ENCODE data around the gene MAPK8IP2. TPM values are rescaled to one million over a fixed set of nuclear protein-coding genes. Genes with fewer than 3 reads are reported as not detected.

The MAPK8IP2 gene
- total and polyA plus RNA-seq, 10 of the 15 experiments (the other 5 are each of a cell fraction or from before 2014, with no cell fraction given), result 0.01 to 0.13 (median 0.06) TPM; not detected in 4

DNA sequence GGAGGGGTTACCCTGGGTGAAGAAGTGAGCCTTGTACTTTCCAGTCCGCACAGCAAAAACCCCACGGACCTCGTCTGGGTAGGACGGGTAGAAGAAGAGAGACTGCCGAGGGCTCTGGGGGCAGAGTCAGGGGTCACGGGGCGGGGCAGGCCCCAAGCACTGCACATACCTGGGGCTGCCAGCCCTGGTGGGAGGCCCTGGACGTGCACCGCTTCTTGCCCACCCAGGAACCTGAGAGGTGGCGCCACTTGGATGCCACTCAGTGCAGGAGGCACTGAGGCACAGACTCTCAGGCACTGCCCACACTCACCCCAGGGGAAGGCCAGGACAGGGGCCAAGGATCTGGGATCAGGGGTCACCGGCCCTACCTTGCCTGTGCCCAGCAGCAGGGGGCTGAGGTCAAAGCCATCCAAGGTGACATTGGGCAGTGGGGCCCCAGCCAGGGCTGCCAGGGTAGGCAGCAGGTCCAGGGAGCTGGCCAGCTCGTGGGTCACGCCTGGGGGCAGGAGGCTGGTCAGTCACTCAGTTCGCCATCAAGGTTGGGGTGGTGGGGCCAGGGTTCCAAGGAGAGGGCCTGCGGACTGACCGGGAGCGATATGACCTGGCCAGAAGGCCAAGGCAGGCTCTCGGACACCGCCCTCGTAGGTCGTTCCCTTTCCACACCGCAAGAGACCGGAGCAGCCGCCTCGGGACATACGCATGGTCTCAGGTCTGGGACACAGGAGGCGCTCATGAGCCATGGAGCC, 25.1 kb downstream of the MAPK8IP2 start:
- H3K79me2 ChIP-seq (ENCODE audit: control insufficient read depth, insufficient read depth, low read length), result peaks cover 11% of the 10 kb centered on the region
- H3K36me3 ChIP-seq (ENCODE audit: control insufficient read depth in 2 of 2, insufficient read depth in 2 of 2, low read length in 1 of 2), result no peaks in the 10 kb centered on the region; a peak in 2 of 4 replicates
- no peak overlapping the region for H3K4me2 ChIP-seq (ENCODE audit: control insufficient read depth, insufficient read depth)
- H3K4me1 ChIP-seq (ENCODE audit: control insufficient read depth, insufficient read depth, low read length), result peaks cover 26% of the 10 kb centered on the region
- H3K27ac ChIP-seq (ENCODE audit: control insufficient read depth, insufficient read depth), result no peak overlapping the region
- BruUV-seq (replicated peaks), result no TSS peak
- no peaks in the 10 kb centered on the region for H4K20me1 ChIP-seq (ENCODE audit: control insufficient read depth, insufficient read depth)
- no peak overlapping the region for H3K4me3 ChIP-seq
- intact Hi-C loops (cut with micrococcal nuclease; ENCODE audit: unreplicated experiment) (no loop called here), in situ Hi-C loops (cut with MboI) (no loop called here)
- ATAC-seq (no peak), DNase-seq (ENCODE audit: low read depth, low spot score) (no peak), FAIRE-seq (no peak)
- H3K9ac ChIP-seq (ENCODE audit: control insufficient read depth, insufficient read depth, low read length), result no peak overlapping the region
- SMC1A ChIA-PET (ENCODE audit: uncharacterized antibody, unreplicated experiment), result interaction anchor here (0.6 kb wide), 1 partner anchor 60 kb away, joined by 3 read pairs; no protein-coding TSS in a partner anchor
- CTCF ChIA-PET, result no interaction called here
- no peaks in the 10 kb centered on the region for H3K9me3 ChIP-seq (replicated peaks; ENCODE audit: control insufficient read depth, insufficient read depth, low read length)
- no peaks in the 10 kb centered on the region for H3K27me3 ChIP-seq (replicated peaks in 1 of 2; ENCODE audit: control insufficient read depth in 2 of 2, insufficient read depth in 2 of 2, low read length in 1 of 2)
- RAD21 ChIA-PET (ENCODE audit: unreplicated experiment), result interaction anchor here (0.8 kb wide), 1 partner anchor 118 kb away, joined by 3 read pairs; the partner anchor contains the start of genes LMF2 and NCAPH2
- TF ChIP-seq TARDBP (IDR thresholded peaks at IDR 0.05; ENCODE audit: borderline replicate concordance), result no peak
- TF ChIP-seq SMAD5 (IDR thresholded peaks at IDR 0.05; ENCODE audit: low read depth), result no peak
- no peak for TF ChIP-seq ZNF622 (IDR thresholded peaks at IDR 0.05)
- TF ChIP-seq POLR2AphosphoS5 (IDR thresholded peaks at IDR 0.05; ENCODE audit: low read length), result no peak
- TF ChIP-seq RFX5 (IDR thresholded peaks at IDR 0.05; ENCODE audit: low read depth, low read length), result no peak
- TF ChIP-seq SUZ12 (IDR thresholded peaks at IDR 0.05; ENCODE audit: unreplicated experiment), result no peak
- no peak for TF ChIP-seq HDGF (IDR thresholded peaks at IDR 0.05)
- no peak for TF ChIP-seq STAT3 (IDR thresholded peaks at IDR 0.05; ENCODE audit: low read depth, low read length)
- TF ChIP-seq FOS (IDR thresholded peaks at IDR 0.05; ENCODE audit: borderline replicate concordance, extremely low read depth, insufficient read length), result no peak
- TF ChIP-seq BHLHE40 (IDR thresholded peaks at IDR 0.05; ENCODE audit: borderline replicate concordance in 1 of 2, low read depth in 2 of 2, low read length in 1 of 2), result no peak
- TF ChIP-seq, protein P1, sequence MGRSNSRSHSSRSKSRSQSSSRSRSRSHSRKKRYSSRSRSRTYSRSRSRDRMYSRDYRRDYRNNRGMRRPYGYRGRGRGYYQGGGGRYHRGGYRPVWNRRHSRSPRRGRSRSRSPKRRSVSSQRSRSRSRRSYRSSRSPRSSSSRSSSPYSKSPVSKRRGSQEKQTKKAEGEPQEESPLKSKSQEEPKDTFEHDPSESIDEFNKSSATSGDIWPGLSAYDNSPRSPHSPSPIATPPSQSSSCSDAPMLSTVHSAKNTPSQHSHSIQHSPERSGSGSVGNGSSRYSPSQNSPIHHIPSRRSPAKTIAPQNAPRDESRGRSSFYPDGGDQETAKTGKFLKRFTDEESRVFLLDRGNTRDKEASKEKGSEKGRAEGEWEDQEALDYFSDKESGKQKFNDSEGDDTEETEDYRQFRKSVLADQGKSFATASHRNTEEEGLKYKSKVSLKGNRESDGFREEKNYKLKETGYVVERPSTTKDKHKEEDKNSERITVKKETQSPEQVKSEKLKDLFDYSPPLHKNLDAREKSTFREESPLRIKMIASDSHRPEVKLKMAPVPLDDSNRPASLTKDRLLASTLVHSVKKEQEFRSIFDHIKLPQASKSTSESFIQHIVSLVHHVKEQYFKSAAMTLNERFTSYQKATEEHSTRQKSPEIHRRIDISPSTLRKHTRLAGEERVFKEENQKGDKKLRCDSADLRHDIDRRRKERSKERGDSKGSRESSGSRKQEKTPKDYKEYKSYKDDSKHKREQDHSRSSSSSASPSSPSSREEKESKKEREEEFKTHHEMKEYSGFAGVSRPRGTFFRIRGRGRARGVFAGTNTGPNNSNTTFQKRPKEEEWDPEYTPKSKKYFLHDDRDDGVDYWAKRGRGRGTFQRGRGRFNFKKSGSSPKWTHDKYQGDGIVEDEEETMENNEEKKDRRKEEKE (IDR thresholded peaks at IDR 0.05), result no peak
- TF ChIP-seq POU2F2 (IDR thresholded peaks at IDR 0.05; ENCODE audit: borderline replicate concordance, low read depth, low read length), result no peak
- TF ChIP-seq, protein P2, sequence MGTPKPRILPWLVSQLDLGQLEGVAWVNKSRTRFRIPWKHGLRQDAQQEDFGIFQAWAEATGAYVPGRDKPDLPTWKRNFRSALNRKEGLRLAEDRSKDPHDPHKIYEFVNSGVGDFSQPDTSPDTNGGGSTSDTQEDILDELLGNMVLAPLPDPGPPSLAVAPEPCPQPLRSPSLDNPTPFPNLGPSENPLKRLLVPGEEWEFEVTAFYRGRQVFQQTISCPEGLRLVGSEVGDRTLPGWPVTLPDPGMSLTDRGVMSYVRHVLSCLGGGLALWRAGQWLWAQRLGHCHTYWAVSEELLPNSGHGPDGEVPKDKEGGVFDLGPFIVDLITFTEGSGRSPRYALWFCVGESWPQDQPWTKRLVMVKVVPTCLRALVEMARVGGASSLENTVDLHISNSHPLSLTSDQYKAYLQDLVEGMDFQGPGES (IDR thresholded peaks at IDR 0.05), result no peak
- no peak for TF ChIP-seq ZNF207 (IDR thresholded peaks at IDR 0.05; ENCODE audit: borderline replicate concordance)
- 83% methylated on average over 19 of the region's 27 CpGs for WGBS (ENCODE audit: insufficient coverage, insufficient replicate concordance, low lambda C conversion rate, missing lambda C conversion rate)
- H2AFZ ChIP-seq (ENCODE audit: control insufficient read depth, low read depth, low read length), result no peak overlapping the region
- POLR2A ChIA-PET, result no interaction called here
